Brain microvascular endothelial cell (primary cell): Measurements from ENCODE around the gene ABL1.

ENCODE experiments used
- DNase-seq: peaks from one replicate; pipeline ENCODE4 v3.0.0-alpha.2; 2020
- H3K27ac ChIP-seq: fragments of 250-450 bp; sonication (Bioruptor Pico); 2 replicates; pipeline ENCODE4 v1.5.1; 2020; ENCODE audit warnings: mild to moderate bottlenecking, moderate library complexity
- H3K27me3 ChIP-seq: fragments of 250-450 bp; sonication (Bioruptor Pico); replicated peaks from 2 replicates; pipeline ENCODE4 v1.5.1; 2020; ENCODE audit warnings: mild to moderate bottlenecking
- H3K36me3 ChIP-seq: fragments of 250-450 bp; sonication (Bioruptor Pico); replicated peaks from 2 replicates; pipeline ENCODE4 v1.5.1; 2020; ENCODE audit warnings: mild to moderate bottlenecking
- H3K4me3 ChIP-seq: 2 replicates; pipeline ENCODE4 v1.5.1; 2011; ENCODE audit warnings: low read depth, mild to moderate bottlenecking, control low read depth, low read length, moderate library complexity
- CTCF ChIP-seq: IDR thresholded peaks from 2 replicates; pipeline ENCODE4 v1.5.1; 2011; ENCODE audit warnings: low read depth, mild to moderate bottlenecking, moderate library complexity, low read length, control low read depth, inconsistent platforms; ENCODE audit errors: missing control alignments
- in situ Hi-C: cut with HindIII; loops from 2 replicates; pipeline ENCODE4 v1.10.0; 2017; ENCODE audit warnings: low sequenced_read_pairs, low pct_ligation_motif_present

ABL1 gene

GRCh38 chr9:130864541-130864940 lies 29.5 kb downstream of the ABL1 start:
- peak overlapping the region; percentile 34 for H3K27ac ChIP-seq
- no peak for DNase-seq
- TF ChIP-seq CTCF, result no peak
- peaks cover 70% of the 10 kb centered on the region for H3K36me3 ChIP-seq
- no peak overlapping the region for H3K4me3 ChIP-seq
- in situ Hi-C loops, result loop anchor here (25.0 kb wide), 1 partner anchor 152 kb away; no protein-coding TSS in a partner anchor
- no peaks in the 10 kb centered on the region for H3K27me3 ChIP-seq

- Histone ChIP-seq H3K27ac (peak overlapping the region; percentile 15), H3K4me3 (no peak overlapping the region), H3K36me3 (peaks cover 76% of the 10 kb centered on the region), H3K27me3 (no peaks in the 10 kb centered on the region)
- DNase-seq, result no peak
- in situ Hi-C loops, result loop anchor here (25.0 kb wide), 1 partner anchor 154 kb away; no protein-coding TSS in a partner anchor
- no peak for TF ChIP-seq CTCF
These were observed 30.9 kb downstream of the ABL1 start for GRCh38 chr9:130865921-130866320.

- Histone ChIP-seq H3K27me3 (no peaks in the 10 kb centered on the region), H3K27ac (peak overlapping the region; percentile 15), H3K36me3 (peaks cover 82% of the 10 kb centered on the region), H3K4me3 (peak overlapping the region; percentile 48)
- DNase-seq, result peak; percentile 82
- TF ChIP-seq CTCF, result peak; percentile 98
- in situ Hi-C loops, result loop anchor here (25.0 kb wide), 1 partner anchor 154 kb away; no protein-coding TSS in a partner anchor
These were observed 31.5 kb downstream of the ABL1 start for GRCh38 chr9:130866474-130866965.

- no peaks in the 10 kb centered on the region for H3K27me3 ChIP-seq
- no peak for DNase-seq
- no peak overlapping the region for H3K4me3 ChIP-seq
- in situ Hi-C loops, result loop anchor here (25.0 kb wide), 1 partner anchor 155 kb away; no protein-coding TSS in a partner anchor
- H3K27ac ChIP-seq, result no peak overlapping the region
- TF ChIP-seq CTCF, result no peak
- peaks cover 83% of the 10 kb centered on the region for H3K36me3 ChIP-seq
These were observed 32.5 kb downstream of the ABL1 start for GRCh38 chr9:130867556-130867955.

- Histone ChIP-seq H3K4me3 (no peak overlapping the region), H3K27me3 (no peaks in the 10 kb centered on the region), H3K27ac (no peak overlapping the region), H3K36me3 (peaks cover 83% of the 10 kb centered on the region)
- no peak for TF ChIP-seq CTCF
- no peak for DNase-seq
- in situ Hi-C loops, result loop anchor here (25.0 kb wide), 1 partner anchor 156 kb away; no protein-coding TSS in a partner anchor
These were observed 33.2 kb downstream of the ABL1 start for GRCh38 chr9:130868230-130868629.

- Histone ChIP-seq H3K36me3 (peaks cover 83% of the 10 kb centered on the region), H3K27me3 (no peaks in the 10 kb centered on the region), H3K27ac (no peak overlapping the region), H3K4me3 (no peak overlapping the region)
- peak; percentile 61 for DNase-seq
- no peak for TF ChIP-seq CTCF
- in situ Hi-C loops, result loop anchor here (25.0 kb wide), 1 partner anchor 157 kb away; no protein-coding TSS in a partner anchor
These were observed 34.2 kb downstream of the ABL1 start for GRCh38 chr9:130869250-130869649.
